HFF-Myc (cell line): Measurements from ENCODE around the gene PRKN.

Experiments
- DNase-seq: peaks from one replicate; pipeline ENCODE4 v3.0.0-alpha.2; 2011; ENCODE audit warnings: low read depth; ENCODE audit errors: extremely low read depth
- H3K4me3 ChIP-seq: replicated peaks from 2 replicates; pipeline ENCODE4 v1.5.1; 2011; ENCODE audit warnings: low read depth, mild to moderate bottlenecking, control low read depth, low read length
- TF ChIP-seq, protein P1 (sequence below): IDR thresholded peaks from 2 replicates; pipeline ENCODE4 v1.5.1; 2012; ENCODE audit warnings: mild to moderate bottlenecking, low read depth, low read length, control low read depth; ENCODE audit errors: missing control alignments

Gene PRKN

DNA sequence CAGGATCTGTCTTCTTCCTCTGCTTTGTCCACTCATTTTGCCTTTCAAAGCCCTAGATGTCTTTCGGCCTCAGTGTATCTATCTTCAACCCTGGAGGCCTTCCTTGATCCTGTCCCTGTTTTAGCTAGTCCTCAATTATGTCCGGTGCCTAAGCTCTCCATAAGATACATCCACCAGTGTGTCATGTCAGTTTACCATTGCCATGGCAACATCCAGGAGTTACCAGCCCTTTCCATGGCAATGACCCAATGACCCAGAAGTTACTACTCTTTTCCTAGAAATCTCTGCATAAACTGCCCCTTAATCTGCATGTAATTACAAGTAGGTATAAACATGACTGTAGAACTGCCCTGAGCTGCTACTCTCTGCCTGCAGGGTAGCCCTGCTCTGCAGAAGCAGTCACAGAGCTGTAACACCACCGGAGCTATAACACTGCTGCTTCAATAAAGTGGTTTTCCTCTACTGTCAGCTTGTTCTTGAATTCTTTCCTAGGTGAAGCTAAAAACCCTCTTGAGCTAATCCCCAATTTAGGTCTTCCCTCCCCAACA lies 741.6 kb downstream of the PRKN start:
- TF ChIP-seq, protein P1, sequence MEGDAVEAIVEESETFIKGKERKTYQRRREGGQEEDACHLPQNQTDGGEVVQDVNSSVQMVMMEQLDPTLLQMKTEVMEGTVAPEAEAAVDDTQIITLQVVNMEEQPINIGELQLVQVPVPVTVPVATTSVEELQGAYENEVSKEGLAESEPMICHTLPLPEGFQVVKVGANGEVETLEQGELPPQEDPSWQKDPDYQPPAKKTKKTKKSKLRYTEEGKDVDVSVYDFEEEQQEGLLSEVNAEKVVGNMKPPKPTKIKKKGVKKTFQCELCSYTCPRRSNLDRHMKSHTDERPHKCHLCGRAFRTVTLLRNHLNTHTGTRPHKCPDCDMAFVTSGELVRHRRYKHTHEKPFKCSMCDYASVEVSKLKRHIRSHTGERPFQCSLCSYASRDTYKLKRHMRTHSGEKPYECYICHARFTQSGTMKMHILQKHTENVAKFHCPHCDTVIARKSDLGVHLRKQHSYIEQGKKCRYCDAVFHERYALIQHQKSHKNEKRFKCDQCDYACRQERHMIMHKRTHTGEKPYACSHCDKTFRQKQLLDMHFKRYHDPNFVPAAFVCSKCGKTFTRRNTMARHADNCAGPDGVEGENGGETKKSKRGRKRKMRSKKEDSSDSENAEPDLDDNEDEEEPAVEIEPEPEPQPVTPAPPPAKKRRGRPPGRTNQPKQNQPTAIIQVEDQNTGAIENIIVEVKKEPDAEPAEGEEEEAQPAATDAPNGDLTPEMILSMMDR, result no peak
- H3K4me3 ChIP-seq, result no peak overlapping the region
- no peak for DNase-seq

DNA sequence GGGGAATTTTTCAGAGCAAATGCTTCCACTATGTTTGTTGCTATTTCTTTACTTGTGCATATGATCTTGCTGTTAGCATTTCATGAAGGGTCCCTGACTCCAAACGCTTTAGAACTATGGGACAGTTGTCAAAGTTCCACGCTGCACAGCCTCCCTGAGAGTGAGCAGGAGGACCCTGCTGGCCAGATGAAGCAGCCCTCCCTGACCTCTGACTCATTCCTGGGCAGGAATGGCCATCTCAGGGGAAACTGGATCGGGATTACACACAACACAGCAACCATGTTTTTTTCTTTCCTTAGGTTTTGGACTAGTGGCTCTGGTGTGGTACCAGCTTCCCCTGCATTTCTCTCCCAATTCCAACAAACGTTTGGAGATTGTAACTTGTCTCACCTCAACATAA lies 742.9 kb downstream of the PRKN start:
- no peak overlapping the region for H3K4me3 ChIP-seq
- no peak for DNase-seq
- TF ChIP-seq, protein P1, result no peak

GRCh38 chr6:161976553-161976952 lies 751.0 kb downstream of the PRKN start:
- no peak overlapping the region for H3K4me3 ChIP-seq
- TF ChIP-seq, protein P1, result no peak
- DNase-seq, result no peak

DNA sequence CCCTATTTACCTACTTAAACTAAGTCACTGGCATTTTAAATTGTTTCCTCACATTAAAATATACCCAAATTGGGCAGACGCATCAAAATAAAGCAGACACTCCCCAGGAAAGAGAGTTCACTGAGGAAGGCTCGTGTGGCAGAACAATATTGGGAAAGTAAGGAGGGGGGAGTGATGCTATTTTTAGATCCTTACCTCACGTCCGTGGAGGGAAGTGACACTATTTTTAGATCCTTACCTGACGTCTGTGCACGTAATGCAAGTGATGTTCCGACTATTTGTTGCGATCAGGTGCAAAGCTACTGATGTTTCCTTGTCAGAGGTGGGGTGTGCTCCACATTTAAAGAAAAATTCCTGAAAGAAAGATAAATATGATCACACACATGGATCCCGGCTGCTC lies 754.5 kb downstream of the PRKN start:
- no peak for DNase-seq
- TF ChIP-seq, protein P1, result no peak
- H3K4me3 ChIP-seq, result no peak overlapping the region

- TF ChIP-seq, protein P1, result no peak
- H3K4me3 ChIP-seq, result no peak overlapping the region
- no peak for DNase-seq
Measured at GRCh38 chr6:161971043-161971442, 756.5 kb downstream of the PRKN start.

DNA sequence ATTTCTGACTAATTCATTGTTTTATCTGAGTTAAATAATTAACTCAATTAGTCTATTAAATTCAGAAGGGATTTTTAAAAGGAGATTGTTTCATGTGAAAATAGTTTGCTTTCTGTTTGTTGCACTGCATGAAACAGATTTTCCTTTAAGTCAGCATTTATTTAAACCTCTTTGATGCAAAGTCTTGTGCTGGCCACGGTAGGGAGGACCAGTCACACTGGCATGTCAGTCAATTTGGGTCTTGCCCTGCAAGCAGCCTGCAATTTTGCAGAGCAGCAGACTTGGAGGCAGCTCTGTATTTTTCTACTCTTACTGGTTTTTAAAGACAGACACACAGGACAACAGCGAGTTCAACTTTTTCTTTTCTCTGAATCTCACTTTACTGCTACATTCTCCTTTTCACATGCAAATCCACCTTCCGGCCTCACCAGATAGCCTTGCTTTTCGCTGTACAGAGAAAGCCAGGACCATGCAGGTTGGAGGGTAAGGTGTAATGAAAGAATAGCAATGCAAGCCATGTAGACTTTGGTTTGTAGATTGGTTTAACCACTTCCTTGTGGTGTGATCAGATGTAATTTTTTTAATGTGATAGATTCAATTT lies 763.8 kb downstream of the PRKN start:
- DNase-seq, result no peak
- TF ChIP-seq, protein P1, result no peak
- H3K4me3 ChIP-seq, result no peak overlapping the region

- DNase-seq, result no peak
- H3K4me3 ChIP-seq, result no peak overlapping the region
- TF ChIP-seq, protein P1, result no peak
Measured at GRCh38 chr6:161963181-161963580, 764.4 kb downstream of the PRKN start.
